SK-N-SH (cell line): Measurements from ENCODE around the gene PTPN2.

Source experiments
- ELF1 ChIP-seq: IDR thresholded peaks from 2 replicates; pipeline ENCODE4 v1.4.0; 2012
- FOXM1 ChIP-seq: IDR thresholded peaks from 2 replicates; pipeline ENCODE4 v1.4.0; 2012; ENCODE audit warnings: low read depth, mild to moderate bottlenecking
- GABPA ChIP-seq: IDR thresholded peaks from 2 replicates; pipeline ENCODE4 v1.4.0; 2012; ENCODE audit warnings: low read depth, mild to moderate bottlenecking
- GATA2 ChIP-seq: sonication (generic); formaldehyde crosslinking; IDR thresholded peaks from 2 replicates; pipeline ENCODE4 v1.5.0; 2020; ENCODE audit warnings: mild to moderate bottlenecking, missing genetic modification reagents
- RXRA ChIP-seq: IDR thresholded peaks from 2 replicates; pipeline ENCODE4 v1.4.0; 2012; ENCODE audit warnings: low read depth, mild to moderate bottlenecking, borderline replicate concordance
- TEAD4 ChIP-seq: IDR thresholded peaks from 2 replicates; pipeline ENCODE4 v1.4.0; 2012; ENCODE audit warnings: mild to moderate bottlenecking, borderline replicate concordance; ENCODE audit not compliant: insufficient read depth
- TF ChIP-seq, protein P1 (sequence below): fragments of 200-600 bp; sonication (generic); IDR thresholded peaks from 2 replicates; pipeline ENCODE4 v1.6.1; 2017; ENCODE audit warnings: antibody characterized with exemption, mild to moderate bottlenecking, moderate library complexity

DNA sequence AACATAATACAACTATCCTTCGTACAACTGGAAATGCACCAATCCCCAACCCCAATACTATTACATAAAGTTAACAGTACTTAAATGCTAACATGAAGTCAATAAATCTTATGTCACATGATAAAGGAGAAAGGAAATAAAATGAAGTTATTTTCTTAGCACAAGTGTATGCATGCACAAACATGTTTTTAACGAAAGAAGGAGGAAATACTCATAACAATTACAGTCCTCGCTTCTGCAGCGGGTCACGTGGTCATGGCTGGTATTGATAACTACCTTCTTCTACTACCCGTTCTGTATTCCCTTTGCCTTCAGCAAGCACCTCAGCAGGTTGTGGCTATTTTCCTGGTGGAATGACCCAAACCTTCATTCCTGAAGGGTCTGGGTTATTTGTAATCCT, 129.5 kb downstream of the PTPN2 start:
- TF ChIP-seq TEAD4 (no peak), FOXM1 (no peak), GABPA (no peak), RXRA (no peak), GATA2 (CRISPR knock-in tag) (no peak), ELF1 (no peak)
- TF ChIP-seq, protein P1, sequence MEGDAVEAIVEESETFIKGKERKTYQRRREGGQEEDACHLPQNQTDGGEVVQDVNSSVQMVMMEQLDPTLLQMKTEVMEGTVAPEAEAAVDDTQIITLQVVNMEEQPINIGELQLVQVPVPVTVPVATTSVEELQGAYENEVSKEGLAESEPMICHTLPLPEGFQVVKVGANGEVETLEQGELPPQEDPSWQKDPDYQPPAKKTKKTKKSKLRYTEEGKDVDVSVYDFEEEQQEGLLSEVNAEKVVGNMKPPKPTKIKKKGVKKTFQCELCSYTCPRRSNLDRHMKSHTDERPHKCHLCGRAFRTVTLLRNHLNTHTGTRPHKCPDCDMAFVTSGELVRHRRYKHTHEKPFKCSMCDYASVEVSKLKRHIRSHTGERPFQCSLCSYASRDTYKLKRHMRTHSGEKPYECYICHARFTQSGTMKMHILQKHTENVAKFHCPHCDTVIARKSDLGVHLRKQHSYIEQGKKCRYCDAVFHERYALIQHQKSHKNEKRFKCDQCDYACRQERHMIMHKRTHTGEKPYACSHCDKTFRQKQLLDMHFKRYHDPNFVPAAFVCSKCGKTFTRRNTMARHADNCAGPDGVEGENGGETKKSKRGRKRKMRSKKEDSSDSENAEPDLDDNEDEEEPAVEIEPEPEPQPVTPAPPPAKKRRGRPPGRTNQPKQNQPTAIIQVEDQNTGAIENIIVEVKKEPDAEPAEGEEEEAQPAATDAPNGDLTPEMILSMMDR: no peak
